ENCODE measurements around the gene LTF.

The LTF gene

DNA sequence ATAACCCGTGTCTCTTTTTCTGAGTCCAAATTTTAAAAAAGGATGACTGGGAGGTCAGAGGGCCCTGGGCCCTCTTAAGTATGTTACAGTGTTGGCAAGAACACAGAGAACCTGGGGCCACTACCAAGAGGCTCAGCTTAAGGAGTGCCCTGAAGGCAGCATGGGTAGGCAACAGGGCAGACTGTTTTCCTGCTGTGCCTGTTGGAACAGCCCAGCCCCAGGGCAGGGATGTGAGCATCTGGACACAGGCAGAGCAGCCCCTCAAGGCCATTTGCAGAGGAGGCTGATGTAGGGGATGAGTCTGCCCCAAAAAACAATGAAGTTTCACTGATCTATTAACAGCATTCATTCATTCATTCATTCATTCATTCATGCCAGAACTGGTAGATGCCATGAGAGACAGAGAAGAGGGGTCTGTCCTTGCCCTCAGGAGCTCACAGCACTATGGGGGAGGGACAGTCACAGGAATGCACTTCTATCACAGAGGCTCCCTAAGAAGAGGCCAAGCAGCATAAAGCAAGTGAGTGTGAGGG is 2.2 kb upstream of the LTF start:
- POLR2A ChIA-PET, result no interaction called here
- no peak for DNase-seq (ENCODE audit: low read depth, low spot score)
- no peak overlapping the region for H3K4me3 ChIP-seq (ENCODE audit: low read depth, low read length)
- CTCF ChIA-PET, result interaction anchor here (1.5 to 3.7 kb wide), 2 partner anchors 21 to 25 kb away, joined by 5 to 10 read pairs; no protein-coding TSS in a partner anchor
- no peak for TF ChIP-seq CTCF (IDR thresholded peaks at IDR 0.05; ENCODE audit: insufficient read depth, low read length, missing control alignments)

DNA sequence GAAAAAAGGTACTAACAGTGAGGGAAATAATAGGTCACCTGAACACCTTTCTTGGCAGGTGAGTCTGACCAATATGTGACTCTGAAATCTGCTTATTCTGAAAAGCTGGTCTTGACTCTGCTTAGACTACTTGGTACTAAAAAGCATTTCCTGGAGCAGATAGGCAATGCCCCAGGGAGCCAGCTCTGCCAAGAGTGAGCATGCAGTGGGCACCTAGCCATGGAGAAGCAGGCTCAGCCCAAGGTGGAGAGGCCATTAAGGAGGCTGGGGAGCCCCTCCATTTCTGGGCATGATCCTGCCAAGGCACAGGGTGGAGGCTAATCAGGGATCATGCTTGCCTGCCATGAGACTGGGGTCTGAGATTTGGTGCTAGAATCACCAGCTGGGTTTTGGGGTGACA is 1.6 kb upstream of the LTF start:
- POLR2A ChIA-PET, result no interaction called here
- no peak overlapping the region for H3K4me3 ChIP-seq (ENCODE audit: low read depth, low read length)
- DNase-seq (ENCODE audit: low read depth, low spot score), result no peak
- CTCF ChIA-PET, result interaction anchor here (1.5 to 3.7 kb wide), 2 partner anchors 22 to 24 kb away, joined by 5 to 10 read pairs; no protein-coding TSS in a partner anchor
- TF ChIP-seq CTCF (IDR thresholded peaks at IDR 0.05; ENCODE audit: insufficient read depth, low read length, missing control alignments), result no peak

DNA sequence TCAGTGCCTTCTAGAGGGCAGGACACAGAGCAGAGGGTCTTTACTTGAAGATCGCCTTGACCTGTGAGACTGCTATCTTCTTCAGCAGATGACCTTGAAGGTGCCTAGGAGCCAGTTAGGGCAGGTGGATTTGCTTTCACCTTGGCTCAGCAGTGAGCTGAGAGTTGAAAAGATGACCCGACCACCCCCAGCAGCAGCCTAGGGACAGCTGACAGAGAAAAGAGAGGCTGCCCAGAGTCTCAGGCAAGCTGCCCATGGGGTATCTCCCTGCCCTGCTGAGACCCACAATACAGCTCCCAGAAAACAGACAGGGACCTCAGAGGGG is 453 bp upstream of the LTF start:
- TF ChIP-seq CTCF (IDR thresholded peaks at IDR 0.05; ENCODE audit: insufficient read depth, low read length, missing control alignments), result no peak
- no peak for DNase-seq (ENCODE audit: low read depth, low spot score)
- POLR2A ChIA-PET, result no interaction called here
- no peak overlapping the region for H3K4me3 ChIP-seq (ENCODE audit: low read depth, low read length)
- CTCF ChIA-PET, result interaction anchor here (3.7 kb wide), 1 partner anchor 23 kb away, joined by 10 read pairs; no protein-coding TSS in a partner anchor

- no peak overlapping the region for H3K4me3 ChIP-seq (ENCODE audit: low read depth, low read length)
- POLR2A ChIA-PET, result no interaction called here
- CTCF ChIA-PET, result interaction anchor here (1.0 to 3.7 kb wide), 3 partner anchors 14 to 165 kb away, joined by 3 to 13 read pairs (median 10); no protein-coding TSS in a partner anchor
- no peak for TF ChIP-seq CTCF (IDR thresholded peaks at IDR 0.05; ENCODE audit: insufficient read depth, low read length, missing control alignments)
- no peak for DNase-seq (ENCODE audit: low read depth, low spot score)
Observed at GRCh38 chr3:46463868-46464241, 850 bp downstream of the LTF start.

GRCh38 chr3:46463120-46463867 is 1.4 kb downstream of the LTF start:
- ChIA-PET CTCF (interaction anchor here (0.9 to 3.7 kb wide), 6 partner anchors 11 to 166 kb away, joined by 3 to 13 read pairs (median 6); no protein-coding TSS in a partner anchor), POLR2A (no interaction called here)

More at GRCh38 chr3:46463120-46463867, 1.4 kb downstream of the LTF start:
- no peak for DNase-seq (ENCODE audit: low read depth, low spot score)
- no peak for TF ChIP-seq CTCF (IDR thresholded peaks at IDR 0.05; ENCODE audit: insufficient read depth, low read length, missing control alignments)
- H3K4me3 ChIP-seq (ENCODE audit: low read depth, low read length), result no peak overlapping the region

Measured in AG04449 (cell line).